ENCODE measurements around the gene TCF12. TPM values are rescaled to one million over a fixed set of nuclear protein-coding genes. Genes with fewer than 3 reads are reported as not detected.

Gene TCF12
- total RNA-seq, 4 donors from 2014 or later, result 105 to 446 (median 180) TPM

DNA sequence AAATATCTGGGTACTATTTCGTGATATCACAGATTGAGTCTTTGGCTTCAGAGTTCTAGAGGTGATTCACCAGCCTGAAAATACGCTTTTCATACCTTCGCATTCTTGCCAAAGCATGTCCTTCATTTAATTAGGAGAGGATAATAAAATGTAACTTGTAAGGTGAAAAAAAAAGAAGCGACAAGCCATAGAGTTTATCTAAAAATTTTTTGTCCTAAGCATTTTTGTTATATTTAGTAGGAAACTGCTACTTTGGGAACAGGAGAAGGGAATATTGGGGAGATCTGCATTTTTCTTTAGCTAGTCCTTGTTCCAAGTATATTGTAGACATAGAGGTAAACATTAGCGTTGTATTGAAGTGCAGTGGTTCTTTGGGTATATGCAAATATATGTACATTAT is 120.1 kb downstream of the TCF12 start:
- in situ Hi-C loops (cut with MboI; ENCODE audit: low pct_ligation_motif_present in 1 of 4, low pct_unique_long_range_greater_than_20kb in 1 of 4, low sequenced_read_pairs in 3 of 4) (no loop called here), intact Hi-C loops (cut with DNase I; ENCODE audit: low total_unique reads) (no loop called here)
- no peak overlapping the region for H3K4me3 ChIP-seq
- H3K9me3 ChIP-seq, result no peaks in the 10 kb centered on the region
- H3K36me3 ChIP-seq, result no peaks in the 10 kb centered on the region
- WGBS, 2 donors (ENCODE audit: low coverage in 1 of 2), result 95% methylated on average over 5 of the region's 5 CpGs
- no peak for DNase-seq
- TF ChIP-seq EP300 (IDR thresholded peaks at IDR 0.05; ENCODE audit: low read depth) (no peak), POLR2AphosphoS5 (IDR thresholded peaks at IDR 0.05) (no peak), POLR2A (IDR thresholded peaks at IDR 0.05) (no peak)
- TF ChIP-seq, protein P1, sequence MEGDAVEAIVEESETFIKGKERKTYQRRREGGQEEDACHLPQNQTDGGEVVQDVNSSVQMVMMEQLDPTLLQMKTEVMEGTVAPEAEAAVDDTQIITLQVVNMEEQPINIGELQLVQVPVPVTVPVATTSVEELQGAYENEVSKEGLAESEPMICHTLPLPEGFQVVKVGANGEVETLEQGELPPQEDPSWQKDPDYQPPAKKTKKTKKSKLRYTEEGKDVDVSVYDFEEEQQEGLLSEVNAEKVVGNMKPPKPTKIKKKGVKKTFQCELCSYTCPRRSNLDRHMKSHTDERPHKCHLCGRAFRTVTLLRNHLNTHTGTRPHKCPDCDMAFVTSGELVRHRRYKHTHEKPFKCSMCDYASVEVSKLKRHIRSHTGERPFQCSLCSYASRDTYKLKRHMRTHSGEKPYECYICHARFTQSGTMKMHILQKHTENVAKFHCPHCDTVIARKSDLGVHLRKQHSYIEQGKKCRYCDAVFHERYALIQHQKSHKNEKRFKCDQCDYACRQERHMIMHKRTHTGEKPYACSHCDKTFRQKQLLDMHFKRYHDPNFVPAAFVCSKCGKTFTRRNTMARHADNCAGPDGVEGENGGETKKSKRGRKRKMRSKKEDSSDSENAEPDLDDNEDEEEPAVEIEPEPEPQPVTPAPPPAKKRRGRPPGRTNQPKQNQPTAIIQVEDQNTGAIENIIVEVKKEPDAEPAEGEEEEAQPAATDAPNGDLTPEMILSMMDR (IDR thresholded peaks at IDR 0.05), result no peak
- H3K27ac ChIP-seq, result no peak overlapping the region
- no peaks in the 10 kb centered on the region for H3K27me3 ChIP-seq
- H3K4me1 ChIP-seq, result peaks cover 0 to 30% (median 2%) of the 10 kb centered on the region in 4 donors

DNA sequence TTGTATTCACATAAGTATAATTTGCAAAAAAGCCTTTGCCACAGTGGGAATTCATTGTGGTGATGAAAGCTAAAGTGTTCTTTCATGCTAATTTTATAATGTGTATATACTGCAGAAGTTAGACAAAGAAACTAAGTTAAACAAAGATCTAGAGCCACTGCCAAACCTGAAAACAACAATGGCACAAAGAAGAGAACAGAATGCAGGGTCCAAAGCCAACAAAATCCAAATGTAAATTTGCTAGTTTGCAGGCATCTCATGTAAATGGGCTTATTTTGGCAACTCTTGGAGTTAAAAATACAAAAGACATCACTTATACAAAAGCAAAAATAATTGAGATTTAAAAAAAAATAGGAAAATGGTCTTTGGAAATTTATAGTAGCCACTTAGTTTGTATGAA is 123.0 kb downstream of the TCF12 start:
- DNase-seq, result no peak

DNA sequence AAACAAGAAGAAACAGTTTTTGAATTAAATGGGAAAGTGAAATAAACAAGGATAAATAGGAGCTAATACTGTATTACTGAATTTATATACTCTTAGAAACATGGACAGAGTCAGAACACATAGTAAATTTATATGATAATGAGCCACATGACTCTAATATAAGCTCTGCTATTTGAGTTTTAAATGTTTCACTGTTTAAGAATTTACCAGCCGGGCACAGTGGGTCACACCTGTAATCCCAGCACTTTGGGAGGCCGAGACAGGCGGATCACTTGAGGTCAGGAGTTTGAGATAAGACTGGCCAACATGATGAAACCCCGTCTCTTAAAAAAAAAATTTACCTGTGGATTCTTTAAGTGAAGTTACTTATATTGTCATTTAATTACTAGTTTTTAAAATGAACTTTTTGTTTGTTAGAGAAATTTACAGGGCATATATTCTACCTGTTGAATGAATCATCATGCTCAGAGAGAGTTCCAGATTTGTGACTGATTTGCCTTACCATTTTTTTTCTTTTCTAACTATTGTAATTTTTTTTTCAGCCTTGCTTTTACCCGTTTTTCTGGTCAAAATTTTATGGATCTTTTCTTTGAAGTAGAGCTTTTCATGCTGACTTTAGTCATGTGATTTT is 125.7 kb downstream of the TCF12 start:
- no peak for TF ChIP-seq POLR2AphosphoS5 (IDR thresholded peaks at IDR 0.05)
- TF ChIP-seq EP300 (IDR thresholded peaks at IDR 0.05; ENCODE audit: low read depth), result no peak
- no peak for TF ChIP-seq POLR2A (IDR thresholded peaks at IDR 0.05)
- TF ChIP-seq, protein P1 (IDR thresholded peaks at IDR 0.05), result no peak

More for the DNA sequence above, 123.0 kb downstream of the TCF12 start:
- TF ChIP-seq, protein P1 (IDR thresholded peaks at IDR 0.05), result no peak
- no peak for TF ChIP-seq POLR2AphosphoS5 (IDR thresholded peaks at IDR 0.05)
- no peak for TF ChIP-seq POLR2A (IDR thresholded peaks at IDR 0.05)
- TF ChIP-seq EP300 (IDR thresholded peaks at IDR 0.05; ENCODE audit: low read depth), result no peak
- Histone ChIP-seq H3K4me3 (no peak overlapping the region), H3K36me3 (no peaks in the 10 kb centered on the region), H3K9me3 (no peaks in the 10 kb centered on the region), H3K4me1 (peaks cover 0 to 22% (median 0%) of the 10 kb centered on the region in 4 donors), H3K27me3 (no peaks in the 10 kb centered on the region), H3K27ac (no peak overlapping the region)
- in situ Hi-C loops (cut with MboI; ENCODE audit: low pct_ligation_motif_present in 1 of 4, low pct_unique_long_range_greater_than_20kb in 1 of 4, low sequenced_read_pairs in 3 of 4) (no loop called here), intact Hi-C loops (cut with DNase I; ENCODE audit: low total_unique reads) (no loop called here)

DNA sequence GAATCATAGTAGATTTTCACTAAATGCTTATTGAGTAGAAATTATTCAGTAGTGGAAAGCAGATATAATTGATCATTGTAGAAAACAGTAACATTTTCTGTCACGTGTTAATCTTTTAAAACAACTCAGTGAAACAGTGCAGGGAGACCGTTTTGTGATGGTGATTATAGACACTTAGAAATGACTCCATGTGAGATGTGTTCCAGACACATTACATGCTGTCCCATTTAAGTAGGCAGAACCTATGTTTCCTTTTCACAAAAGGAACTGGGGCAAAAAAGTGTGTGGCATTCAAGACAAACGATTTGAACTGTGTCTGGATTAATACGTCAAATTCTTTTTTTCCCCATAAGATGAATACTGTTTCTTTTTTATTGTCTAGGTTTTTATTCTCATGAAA is 126.5 kb downstream of the TCF12 start:
- no peak for TF ChIP-seq POLR2AphosphoS5 (IDR thresholded peaks at IDR 0.05)
- TF ChIP-seq EP300 (IDR thresholded peaks at IDR 0.05; ENCODE audit: low read depth), result no peak
- TF ChIP-seq POLR2A (IDR thresholded peaks at IDR 0.05), result no peak
- TF ChIP-seq, protein P1 (IDR thresholded peaks at IDR 0.05), result no peak
- Histone ChIP-seq H3K27ac (no peak overlapping the region), H3K27me3 (no peaks in the 10 kb centered on the region), H3K36me3 (no peaks in the 10 kb centered on the region), H3K4me3 (no peak overlapping the region), H3K4me1 (peaks cover 0 to 22% (median 0%) of the 10 kb centered on the region in 4 donors), H3K9me3 (no peaks in the 10 kb centered on the region)
- in situ Hi-C loops (cut with MboI; ENCODE audit: low pct_ligation_motif_present in 1 of 4, low pct_unique_long_range_greater_than_20kb in 1 of 4, low sequenced_read_pairs in 3 of 4) (no loop called here), intact Hi-C loops (cut with DNase I; ENCODE audit: low total_unique reads) (no loop called here)
- 73 to 77% methylated on average over 4 of the region's 4 CpGs for WGBS, 2 donors (ENCODE audit: low coverage in 1 of 2)
- no peak for DNase-seq

More for the DNA sequence above, 125.7 kb downstream of the TCF12 start:
- Histone ChIP-seq H3K9me3 (no peaks in the 10 kb centered on the region), H3K27me3 (no peaks in the 10 kb centered on the region), H3K4me1 (peaks cover 0 to 26% (median 0%) of the 10 kb centered on the region in 4 donors), H3K4me3 (no peak overlapping the region), H3K27ac (no peak overlapping the region), H3K36me3 (no peaks in the 10 kb centered on the region)
- WGBS, 2 donors (ENCODE audit: low coverage in 1 of 2), result 65 to 75% methylated on average over 5 of the region's 5 CpGs
- intact Hi-C loops (cut with DNase I; ENCODE audit: low total_unique reads) (no loop called here), in situ Hi-C loops (cut with MboI; ENCODE audit: low pct_ligation_motif_present in 1 of 4, low pct_unique_long_range_greater_than_20kb in 1 of 4, low sequenced_read_pairs in 3 of 4) (no loop called here)
- no peak for DNase-seq

Data from transverse colon (tissue), 4 donors.